IgD-negative memory B cell (primary cell): ENCODE results near the gene ANXA2. TPM values are rescaled to one million over a fixed set of nuclear protein-coding genes. Genes with fewer than 3 reads are reported as not detected.
A peak's percentile ranks its signal among the peaks of the same experiment; 100 is the strongest.

Experiments used
- H3K27ac Mint-ChIP-seq, 3 donors: one replicate each; pipeline ENCODE4 v1.8.0; 2020 to 2022; ENCODE audit warnings: mild to moderate bottlenecking in 3 of 3, mixed read lengths in 3 of 3, moderate library complexity in 1 of 3
- H3K27me3 Mint-ChIP-seq: one replicate; pipeline ENCODE4 v1.8.0; 2021; ENCODE audit warnings: mixed read lengths
- H3K36me3 Mint-ChIP-seq: one replicate; pipeline ENCODE4 v1.8.0; 2020; ENCODE audit warnings: mild to moderate bottlenecking, mixed read lengths
- H3K4me1 Mint-ChIP-seq, 3 donors: one replicate each; pipeline ENCODE4 v1.8.0; 2020 to 2022; ENCODE audit warnings: mixed read lengths in 3 of 3, mild to moderate bottlenecking in 1 of 3
- H3K4me3 Mint-ChIP-seq, 4 donors: one replicate each; pipeline ENCODE4 v1.8.0; 2020 to 2022; ENCODE audit warnings: mild to moderate bottlenecking in 4 of 4, mixed read lengths in 4 of 4, moderate library complexity in 3 of 4
- H3K9me3 Mint-ChIP-seq, 3 donors: one replicate each; pipeline ENCODE4 v1.8.0; 2020 to 2021; ENCODE audit warnings: mixed read lengths in 3 of 3, mild to moderate bottlenecking in 1 of 3
- polyA plus RNA-seq: library from polyadenylated mRNA; unstranded; fragments of 300-500 nt; fragmentation: Illumina TruSeq; gene quantifications from one replicate; pipeline ENCODE4 v1.2.3, GENCODE V29; 2021

ANXA2 gene
- polyA plus RNA-seq, 1 donor from 2014 or later = 462 TPM

- Mint-ChIP-seq H3K9me3 (no peaks in the 10 kb centered on the region), H3K36me3 (peaks cover 5% of the 10 kb centered on the region), H3K27me3 (no peaks in the 10 kb centered on the region), H3K4me1 (no peaks in the 10 kb centered on the region), H3K27ac (no peak overlapping the region), H3K4me3 (no peak overlapping the region)
Measured at GRCh38 chr15:60355148-60355857, 42.5 kb downstream of the ANXA2 start.

- Mint-ChIP-seq H3K4me3 (no peak overlapping the region), H3K9me3 (no peaks in the 10 kb centered on the region), H3K36me3 (peaks cover 8% of the 10 kb centered on the region), H3K4me1 (no peaks in the 10 kb centered on the region), H3K27ac (no peak overlapping the region), H3K27me3 (no peaks in the 10 kb centered on the region)
Measured at GRCh38 chr15:60353245-60353920, 44.4 kb downstream of the ANXA2 start.

- Mint-ChIP-seq H3K4me1 (no peaks in the 10 kb centered on the region), H3K27ac (no peak overlapping the region), H3K4me3 (no peak overlapping the region), H3K9me3 (no peaks in the 10 kb centered on the region), H3K27me3 (no peaks in the 10 kb centered on the region), H3K36me3 (peaks cover 11% of the 10 kb centered on the region)
Measured at GRCh38 chr15:60352525-60352924, 45.3 kb downstream of the ANXA2 start.

- Mint-ChIP-seq H3K27me3 (no peaks in the 10 kb centered on the region), H3K27ac (peak overlapping the region in 1 of 3 donors; percentile 13), H3K36me3 (peaks cover 15% of the 10 kb centered on the region), H3K4me3 (no peak overlapping the region), H3K4me1 (no peaks in the 10 kb centered on the region), H3K9me3 (no peaks in the 10 kb centered on the region)
Measured at GRCh38 chr15:60351066-60351465, 46.7 kb downstream of the ANXA2 start.

- no peaks in the 10 kb centered on the region for H3K4me1 Mint-ChIP-seq
- H3K9me3 Mint-ChIP-seq = no peaks in the 10 kb centered on the region
- peaks cover 18% of the 10 kb centered on the region for H3K36me3 Mint-ChIP-seq
- no peak overlapping the region for H3K27ac Mint-ChIP-seq
- no peak overlapping the region for H3K4me3 Mint-ChIP-seq
- H3K27me3 Mint-ChIP-seq = no peaks in the 10 kb centered on the region
Measured at GRCh38 chr15:60350108-60350507, 47.7 kb downstream of the ANXA2 start.

GRCh38 chr15:60349589-60349988 lies 48.2 kb downstream of the ANXA2 start:
- H3K27me3 Mint-ChIP-seq = no peaks in the 10 kb centered on the region
- no peaks in the 10 kb centered on the region for H3K4me1 Mint-ChIP-seq
- no peak overlapping the region for H3K4me3 Mint-ChIP-seq
- H3K27ac Mint-ChIP-seq = no peak overlapping the region
- H3K36me3 Mint-ChIP-seq = peaks cover 18% of the 10 kb centered on the region
- no peaks in the 10 kb centered on the region for H3K9me3 Mint-ChIP-seq

GRCh38 chr15:60347480-60348049 lies 50.2 kb downstream of the ANXA2 start:
- H3K27ac Mint-ChIP-seq = no peak overlapping the region
- no peaks in the 10 kb centered on the region for H3K9me3 Mint-ChIP-seq
- peaks cover 17% of the 10 kb centered on the region for H3K36me3 Mint-ChIP-seq
- no peak overlapping the region for H3K4me3 Mint-ChIP-seq
- no peaks in the 10 kb centered on the region for H3K27me3 Mint-ChIP-seq
- H3K4me1 Mint-ChIP-seq = no peaks in the 10 kb centered on the region

GRCh38 chr15:60346653-60347052 lies 51.1 kb downstream of the ANXA2 start:
- Mint-ChIP-seq H3K9me3 (no peaks in the 10 kb centered on the region), H3K27ac (peak overlapping the region in 1 of 3 donors; percentile 89), H3K4me1 (no peaks in the 10 kb centered on the region), H3K27me3 (no peaks in the 10 kb centered on the region), H3K4me3 (no peak overlapping the region), H3K36me3 (peaks cover 15% of the 10 kb centered on the region)

- Mint-ChIP-seq H3K4me3 (no peak overlapping the region), H3K9me3 (no peaks in the 10 kb centered on the region), H3K4me1 (no peaks in the 10 kb centered on the region), H3K36me3 (peaks cover 15% of the 10 kb centered on the region), H3K27ac (no peak overlapping the region), H3K27me3 (no peaks in the 10 kb centered on the region)
Measured at GRCh38 chr15:60346077-60346476, 51.7 kb downstream of the ANXA2 start.

GRCh38 chr15:60345598-60345997 lies 52.2 kb downstream of the ANXA2 start:
- Mint-ChIP-seq H3K27ac (no peak overlapping the region), H3K4me1 (no peaks in the 10 kb centered on the region), H3K27me3 (no peaks in the 10 kb centered on the region), H3K9me3 (no peaks in the 10 kb centered on the region), H3K4me3 (no peak overlapping the region), H3K36me3 (peaks cover 15% of the 10 kb centered on the region)

- Mint-ChIP-seq H3K36me3 (peaks cover 15% of the 10 kb centered on the region), H3K9me3 (no peaks in the 10 kb centered on the region)
Measured at GRCh38 chr15:60344987-60345386, 52.8 kb downstream of the ANXA2 start.

GRCh38 chr15:60344461-60344860 lies 53.3 kb downstream of the ANXA2 start:
- Mint-ChIP-seq H3K27ac (no peak overlapping the region), H3K4me3 (no peak overlapping the region), H3K9me3 (no peaks in the 10 kb centered on the region), H3K4me1 (no peaks in the 10 kb centered on the region), H3K36me3 (peaks cover 15% of the 10 kb centered on the region), H3K27me3 (no peaks in the 10 kb centered on the region)

More at GRCh38 chr15:60344987-60345386, 52.8 kb downstream of the ANXA2 start:
- H3K27ac Mint-ChIP-seq = no peak overlapping the region
- H3K4me3 Mint-ChIP-seq = no peak overlapping the region
- no peaks in the 10 kb centered on the region for H3K4me1 Mint-ChIP-seq
- no peaks in the 10 kb centered on the region for H3K27me3 Mint-ChIP-seq

- no peaks in the 10 kb centered on the region for H3K9me3 Mint-ChIP-seq
- no peaks in the 10 kb centered on the region for H3K4me1 Mint-ChIP-seq
- H3K27ac Mint-ChIP-seq = no peak overlapping the region
- H3K4me3 Mint-ChIP-seq = no peak overlapping the region
- H3K36me3 Mint-ChIP-seq = peaks cover 12% of the 10 kb centered on the region
- no peaks in the 10 kb centered on the region for H3K27me3 Mint-ChIP-seq
Measured at GRCh38 chr15:60343221-60343970, 54.4 kb downstream of the ANXA2 start.

GRCh38 chr15:60340207-60340921 lies 57.4 kb downstream of the ANXA2 start:
- H3K36me3 Mint-ChIP-seq = peaks cover 2% of the 10 kb centered on the region
- no peak overlapping the region for H3K4me3 Mint-ChIP-seq
- H3K9me3 Mint-ChIP-seq = no peaks in the 10 kb centered on the region
- H3K27ac Mint-ChIP-seq = no peak overlapping the region
- no peaks in the 10 kb centered on the region for H3K4me1 Mint-ChIP-seq
- H3K27me3 Mint-ChIP-seq = no peaks in the 10 kb centered on the region

- Mint-ChIP-seq H3K27me3 (no peaks in the 10 kb centered on the region), H3K4me3 (no peak overlapping the region), H3K36me3 (peaks cover 2% of the 10 kb centered on the region), H3K4me1 (no peaks in the 10 kb centered on the region), H3K27ac (no peak overlapping the region), H3K9me3 (no peaks in the 10 kb centered on the region)
Measured at GRCh38 chr15:60339236-60339635, 58.5 kb downstream of the ANXA2 start.
